HEK293 (cell line): ENCODE results near the gene VMAC.

ENCODE experiments used
- GFI1B ChIP-seq: fragments of 450-650 bp; formaldehyde crosslinking; IDR thresholded peaks from 2 replicates; pipeline ENCODE4 v1.5.1; 2016; ENCODE audit warnings: missing biosample characterization, missing genetic modification characterization
- KLF1 ChIP-seq: fragments of 450-650 bp; formaldehyde crosslinking; IDR thresholded peaks from 2 replicates; pipeline ENCODE4 v1.5.1; 2016; ENCODE audit warnings: missing biosample characterization, missing genetic modification characterization
- OVOL3 ChIP-seq: fragments of 450-650 bp; formaldehyde crosslinking; IDR thresholded peaks from 2 replicates; pipeline ENCODE4 v1.5.1; 2016; ENCODE audit warnings: missing biosample characterization, missing genetic modification characterization
- PBX3 ChIP-seq: sonication (generic); formaldehyde crosslinking; IDR thresholded peaks from 2 replicates; pipeline ENCODE4 v1.8.1; 2022; ENCODE audit warnings: mild to moderate bottlenecking, moderate library complexity, missing genetic modification reagents
- SCRT2 ChIP-seq: fragments of 450-650 bp; formaldehyde crosslinking; IDR thresholded peaks from 2 replicates; pipeline ENCODE4 v1.5.1; 2016; ENCODE audit warnings: missing biosample characterization, missing genetic modification characterization
- SP2 ChIP-seq: fragments of 450-650 bp; formaldehyde crosslinking; IDR thresholded peaks from 2 replicates; pipeline ENCODE4 v1.5.1; 2016; ENCODE audit warnings: missing biosample characterization, missing genetic modification characterization
- SP3 ChIP-seq: fragments of 450-650 bp; formaldehyde crosslinking; IDR thresholded peaks from 2 replicates; pipeline ENCODE4 v1.5.1; 2016; ENCODE audit warnings: missing biosample characterization, missing genetic modification characterization
- SP7 ChIP-seq: fragments of 450-650 bp; formaldehyde crosslinking; IDR thresholded peaks from 2 replicates; pipeline ENCODE4 v1.5.1; 2016; ENCODE audit warnings: missing biosample characterization, missing genetic modification characterization
- TSHZ1 ChIP-seq: fragments of 450-650 bp; formaldehyde crosslinking; IDR thresholded peaks from 2 replicates; pipeline ENCODE4 v1.5.1; 2016; ENCODE audit warnings: missing biosample characterization, missing genetic modification characterization, borderline replicate concordance
- WT1 ChIP-seq: fragments of 450-650 bp; formaldehyde crosslinking; IDR thresholded peaks from 2 replicates; pipeline ENCODE4 v1.5.1; 2016; ENCODE audit warnings: missing biosample characterization, missing genetic modification characterization
- ZBTB17 ChIP-seq: fragments of 450-650 bp; formaldehyde crosslinking; IDR thresholded peaks from 2 replicates; pipeline ENCODE4 v1.5.1; 2016; ENCODE audit warnings: missing biosample characterization, missing genetic modification characterization
- ZEB2 ChIP-seq: fragments of 450-650 bp; formaldehyde crosslinking; IDR thresholded peaks from 2 replicates; pipeline ENCODE4 v1.5.1; 2016; ENCODE audit warnings: missing biosample characterization, missing genetic modification characterization
- ZNF114 ChIP-seq: fragments of 450-650 bp; formaldehyde crosslinking; IDR thresholded peaks from 2 replicates; pipeline ENCODE4 v1.5.0; 2017; ENCODE audit warnings: missing biosample characterization, missing genetic modification characterization
- ZNF132 ChIP-seq: fragments of 450-650 bp; formaldehyde crosslinking; IDR thresholded peaks from 2 replicates; pipeline ENCODE4 v1.5.1; 2017; ENCODE audit warnings: missing biosample characterization, missing genetic modification characterization, borderline replicate concordance
- ZNF157 ChIP-seq: fragments of 450-650 bp; formaldehyde crosslinking; IDR thresholded peaks from 2 replicates; pipeline ENCODE4 v1.5.1; 2016; ENCODE audit warnings: missing biosample characterization, missing genetic modification characterization
- ZNF311 ChIP-seq: fragments of 450-650 bp; formaldehyde crosslinking; IDR thresholded peaks from 2 replicates; pipeline ENCODE4 v1.5.1; 2017; ENCODE audit warnings: missing biosample characterization, missing genetic modification characterization, borderline replicate concordance
- ZNF324 ChIP-seq: fragments of 450-650 bp; formaldehyde crosslinking; IDR thresholded peaks from 2 replicates; pipeline ENCODE4 v1.5.1; 2016; ENCODE audit warnings: missing biosample characterization, missing genetic modification characterization
- ZNF335 ChIP-seq: fragments of 450-650 bp; formaldehyde crosslinking; conservative IDR thresholded peaks from 2 replicates; pipeline ENCODE4 v1.5.1; 2016; ENCODE audit warnings: missing biosample characterization, missing genetic modification characterization
- ZNF354C ChIP-seq: fragments of 450-650 bp; formaldehyde crosslinking; IDR thresholded peaks from 2 replicates; pipeline ENCODE4 v1.5.1; 2016; ENCODE audit warnings: missing biosample characterization, missing genetic modification characterization, low read depth, borderline replicate concordance
- ZNF561 ChIP-seq: fragments of 450-650 bp; IDR thresholded peaks from 2 replicates; pipeline ENCODE4 v1.5.1; 2018; ENCODE audit warnings: missing biosample characterization, missing genetic modification characterization, borderline replicate concordance
- ZNF580 ChIP-seq: fragments of 450-650 bp; formaldehyde crosslinking; IDR thresholded peaks from 2 replicates; pipeline ENCODE4 v1.5.1; 2016; ENCODE audit warnings: missing biosample characterization, missing genetic modification characterization
- ZNF596 ChIP-seq: fragments of 450-650 bp; IDR thresholded peaks from 2 replicates; pipeline ENCODE4 v1.5.0; 2018; ENCODE audit warnings: missing biosample characterization, mild to moderate bottlenecking, missing genetic modification characterization, moderate library complexity
- ZNF623 ChIP-seq: fragments of 450-650 bp; formaldehyde crosslinking; IDR thresholded peaks from 2 replicates; pipeline ENCODE4 v1.5.1; 2016; ENCODE audit warnings: missing biosample characterization, missing genetic modification characterization
- ZNF639 ChIP-seq: fragments of 450-650 bp; formaldehyde crosslinking; IDR thresholded peaks from 2 replicates; pipeline ENCODE4 v1.5.1; 2016; ENCODE audit warnings: missing biosample characterization, missing genetic modification characterization
- ZNF660 ChIP-seq: fragments of 450-650 bp; IDR thresholded peaks from 2 replicates; pipeline ENCODE4 v1.5.1; 2018; ENCODE audit warnings: missing biosample characterization, mild to moderate bottlenecking, missing genetic modification characterization
- ZNF664 ChIP-seq: fragments of 450-650 bp; formaldehyde crosslinking; IDR thresholded peaks from 2 replicates; pipeline ENCODE4 v1.5.1; 2016; ENCODE audit warnings: missing biosample characterization, missing genetic modification characterization
- ZNF704 ChIP-seq: fragments of 450-650 bp; formaldehyde crosslinking; IDR thresholded peaks from 2 replicates; pipeline ENCODE4 v1.5.1; 2016; ENCODE audit warnings: missing biosample characterization, missing genetic modification characterization
- ZNF768 ChIP-seq: fragments of 450-650 bp; formaldehyde crosslinking; IDR thresholded peaks from 2 replicates; pipeline ENCODE4 v1.5.1; 2018; ENCODE audit warnings: missing biosample characterization, mild to moderate bottlenecking, missing genetic modification characterization
- ZSCAN30 ChIP-seq: fragments of 450-650 bp; IDR thresholded peaks from 2 replicates; pipeline ENCODE4 v1.5.1; 2018; ENCODE audit warnings: missing biosample characterization, mild to moderate bottlenecking, missing genetic modification characterization, moderate library complexity
- TF ChIP-seq, protein P1 (sequence below): fragments of 450-650 bp; IDR thresholded peaks from 2 replicates; pipeline ENCODE4 v1.5.1; 2018; ENCODE audit warnings: missing biosample characterization, missing genetic modification characterization
- TF ChIP-seq, protein P2 (sequence below): fragments of 450-650 bp; formaldehyde crosslinking; IDR thresholded peaks from 2 replicates; pipeline ENCODE4 v1.5.1; 2016; ENCODE audit warnings: missing biosample characterization, missing genetic modification characterization

The VMAC gene

DNA sequence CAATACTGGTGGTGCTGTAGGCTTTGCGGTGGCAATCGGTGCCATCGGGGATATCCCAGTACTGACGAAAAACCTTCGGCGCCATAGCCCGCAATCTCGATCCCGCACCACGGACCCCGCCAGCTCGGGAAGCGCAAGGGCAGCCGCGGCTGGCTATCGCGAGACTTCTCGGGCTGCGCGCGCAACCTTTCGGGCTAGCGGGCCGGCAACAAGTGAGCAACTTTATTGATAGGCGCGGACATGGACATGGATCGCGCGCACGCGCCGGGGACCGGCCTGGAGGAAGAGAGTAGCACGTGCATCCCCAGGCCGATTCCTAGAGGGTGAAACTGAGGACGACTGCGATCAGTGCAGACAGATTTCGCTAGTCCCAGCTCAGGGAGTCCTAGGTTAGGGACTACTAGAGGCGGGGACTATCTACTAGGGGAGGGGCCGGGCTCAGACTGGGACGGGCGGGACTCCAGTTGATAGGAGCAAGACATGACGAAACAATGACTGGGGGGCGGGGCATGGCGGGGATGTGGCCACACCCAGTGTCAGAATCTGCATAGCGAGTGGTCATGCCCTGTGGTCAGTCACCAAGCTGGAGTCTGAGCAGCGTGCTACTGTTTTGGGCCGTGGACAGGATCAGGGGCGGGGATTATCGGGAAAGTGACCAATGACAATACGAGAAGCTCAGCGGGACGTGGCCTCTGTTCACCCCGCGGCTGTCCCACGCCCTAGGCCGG is 884 bp upstream of the VMAC start, which contains the start of gene NDUFA11 (continued):
- 0 out of 2 replicates have a peak, but pooled peaks have one; percentile 66 for TF ChIP-seq ZNF324 (tag by site-specific recombination)
- TF ChIP-seq PBX3 (CRISPR knock-in tag) = peak; percentile 63; the same call in 1 of the 2 replicates
- no peak for TF ChIP-seq ZNF354C (tag by site-specific recombination)
- peak; percentile 15; the same call in 1 of the 2 replicates for TF ChIP-seq ZNF623 (tag by site-specific recombination)
- no peak for TF ChIP-seq ZNF132 (tag by site-specific recombination)
- TF ChIP-seq, protein P1, sequence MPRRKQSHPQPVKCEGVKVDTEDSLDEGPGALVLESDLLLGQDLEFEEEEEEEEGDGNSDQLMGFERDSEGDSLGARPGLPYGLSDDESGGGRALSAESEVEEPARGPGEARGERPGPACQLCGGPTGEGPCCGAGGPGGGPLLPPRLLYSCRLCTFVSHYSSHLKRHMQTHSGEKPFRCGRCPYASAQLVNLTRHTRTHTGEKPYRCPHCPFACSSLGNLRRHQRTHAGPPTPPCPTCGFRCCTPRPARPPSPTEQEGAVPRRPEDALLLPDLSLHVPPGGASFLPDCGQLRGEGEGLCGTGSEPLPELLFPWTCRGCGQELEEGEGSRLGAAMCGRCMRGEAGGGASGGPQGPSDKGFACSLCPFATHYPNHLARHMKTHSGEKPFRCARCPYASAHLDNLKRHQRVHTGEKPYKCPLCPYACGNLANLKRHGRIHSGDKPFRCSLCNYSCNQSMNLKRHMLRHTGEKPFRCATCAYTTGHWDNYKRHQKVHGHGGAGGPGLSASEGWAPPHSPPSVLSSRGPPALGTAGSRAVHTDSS (tag by site-specific recombination) = peak; percentile 64
- peak; percentile 69 for TF ChIP-seq SP3 (tag by site-specific recombination)
- TF ChIP-seq ZSCAN30 (tag by site-specific recombination) = peak; percentile 90
- TF ChIP-seq OVOL3 (tag by site-specific recombination) = peak; percentile 100
- TF ChIP-seq ZNF664 (tag by site-specific recombination) = peak; percentile 97
- TF ChIP-seq WT1 (tag by site-specific recombination) = no peak
- TF ChIP-seq, protein P2, sequence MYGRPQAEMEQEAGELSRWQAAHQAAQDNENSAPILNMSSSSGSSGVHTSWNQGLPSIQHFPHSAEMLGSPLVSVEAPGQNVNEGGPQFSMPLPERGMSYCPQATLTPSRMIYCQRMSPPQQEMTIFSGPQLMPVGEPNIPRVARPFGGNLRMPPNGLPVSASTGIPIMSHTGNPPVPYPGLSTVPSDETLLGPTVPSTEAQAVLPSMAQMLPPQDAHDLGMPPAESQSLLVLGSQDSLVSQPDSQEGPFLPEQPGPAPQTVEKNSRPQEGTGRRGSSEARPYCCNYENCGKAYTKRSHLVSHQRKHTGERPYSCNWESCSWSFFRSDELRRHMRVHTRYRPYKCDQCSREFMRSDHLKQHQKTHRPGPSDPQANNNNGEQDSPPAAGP (tag by site-specific recombination) = peak; percentile 88
- TF ChIP-seq ZBTB17 = peak; percentile 88
- no peak for TF ChIP-seq GFI1B (tag by site-specific recombination)
- TF ChIP-seq ZNF335 (tag by site-specific recombination) = peak; percentile 76
- TF ChIP-seq ZEB2 (tag by site-specific recombination) = peak; percentile 62; the same call in 1 of the 2 replicates
- TF ChIP-seq ZNF157 (tag by site-specific recombination) = no peak
- TF ChIP-seq SP7 = peak; percentile 99
- TF ChIP-seq TSHZ1 (tag by site-specific recombination) = no peak; the same call in 1 of the 2 replicates
- TF ChIP-seq SP2 (tag by site-specific recombination) = peak; percentile 11
- peak; percentile 100 for TF ChIP-seq SCRT2 (tag by site-specific recombination)
- peak; percentile 54; the same call in 1 of the 2 replicates for TF ChIP-seq ZNF660 (tag by site-specific recombination)
- TF ChIP-seq ZNF768 = no peak
- no peak for TF ChIP-seq ZNF114 (tag by site-specific recombination)
- peak; percentile 88 for TF ChIP-seq ZNF580
- TF ChIP-seq KLF1 (tag by site-specific recombination) = peak; percentile 78
- peak; percentile 25; the same call in 1 of the 2 replicates for TF ChIP-seq ZNF704 (tag by site-specific recombination)
- TF ChIP-seq ZNF311 (tag by site-specific recombination) = no peak
- TF ChIP-seq ZNF639 (tag by site-specific recombination) = peak; percentile 89
- TF ChIP-seq ZNF596 (tag by site-specific recombination) = no peak
- peak; percentile 86; the same call in 1 of the 2 replicates for TF ChIP-seq ZNF561 (tag by site-specific recombination)
